ENCODE results near the gene CCDC30.

The CCDC30 gene

DNA sequence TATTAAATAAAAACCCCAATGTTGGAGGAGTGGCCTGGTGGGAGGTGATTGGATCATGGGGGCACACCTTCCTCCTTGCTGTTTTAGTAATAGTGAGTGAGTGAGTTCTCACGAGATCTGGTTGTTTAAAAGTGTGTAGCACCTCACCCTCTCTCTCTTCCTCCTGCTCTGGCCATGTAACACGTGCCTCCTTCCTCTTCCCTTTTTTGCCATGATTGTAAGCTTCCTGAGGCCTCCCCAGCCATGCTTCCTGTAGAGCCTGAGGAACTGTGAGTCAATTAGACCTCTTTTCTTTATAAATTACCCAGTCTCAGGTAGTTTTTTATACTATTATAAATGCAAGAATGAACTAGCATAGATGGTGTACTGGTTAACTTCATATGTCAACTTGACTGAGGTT, 68.0 kb downstream of the CCDC30 start:
- TF ChIP-seq CREB1 (IDR thresholded peaks at IDR 0.05; ENCODE audit: low read depth), result no peak
- TF ChIP-seq, protein P1, sequence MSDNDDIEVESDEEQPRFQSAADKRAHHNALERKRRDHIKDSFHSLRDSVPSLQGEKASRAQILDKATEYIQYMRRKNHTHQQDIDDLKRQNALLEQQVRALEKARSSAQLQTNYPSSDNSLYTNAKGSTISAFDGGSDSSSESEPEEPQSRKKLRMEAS (IDR thresholded peaks at IDR 0.05), result no peak
- TF ChIP-seq, protein P2, sequence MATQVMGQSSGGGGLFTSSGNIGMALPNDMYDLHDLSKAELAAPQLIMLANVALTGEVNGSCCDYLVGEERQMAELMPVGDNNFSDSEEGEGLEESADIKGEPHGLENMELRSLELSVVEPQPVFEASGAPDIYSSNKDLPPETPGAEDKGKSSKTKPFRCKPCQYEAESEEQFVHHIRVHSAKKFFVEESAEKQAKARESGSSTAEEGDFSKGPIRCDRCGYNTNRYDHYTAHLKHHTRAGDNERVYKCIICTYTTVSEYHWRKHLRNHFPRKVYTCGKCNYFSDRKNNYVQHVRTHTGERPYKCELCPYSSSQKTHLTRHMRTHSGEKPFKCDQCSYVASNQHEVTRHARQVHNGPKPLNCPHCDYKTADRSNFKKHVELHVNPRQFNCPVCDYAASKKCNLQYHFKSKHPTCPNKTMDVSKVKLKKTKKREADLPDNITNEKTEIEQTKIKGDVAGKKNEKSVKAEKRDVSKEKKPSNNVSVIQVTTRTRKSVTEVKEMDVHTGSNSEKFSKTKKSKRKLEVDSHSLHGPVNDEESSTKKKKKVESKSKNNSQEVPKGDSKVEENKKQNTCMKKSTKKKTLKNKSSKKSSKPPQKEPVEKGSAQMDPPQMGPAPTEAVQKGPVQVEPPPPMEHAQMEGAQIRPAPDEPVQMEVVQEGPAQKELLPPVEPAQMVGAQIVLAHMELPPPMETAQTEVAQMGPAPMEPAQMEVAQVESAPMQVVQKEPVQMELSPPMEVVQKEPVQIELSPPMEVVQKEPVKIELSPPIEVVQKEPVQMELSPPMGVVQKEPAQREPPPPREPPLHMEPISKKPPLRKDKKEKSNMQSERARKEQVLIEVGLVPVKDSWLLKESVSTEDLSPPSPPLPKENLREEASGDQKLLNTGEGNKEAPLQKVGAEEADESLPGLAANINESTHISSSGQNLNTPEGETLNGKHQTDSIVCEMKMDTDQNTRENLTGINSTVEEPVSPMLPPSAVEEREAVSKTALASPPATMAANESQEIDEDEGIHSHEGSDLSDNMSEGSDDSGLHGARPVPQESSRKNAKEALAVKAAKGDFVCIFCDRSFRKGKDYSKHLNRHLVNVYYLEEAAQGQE (IDR thresholded peaks at IDR 0.05; ENCODE audit: low read depth), result no peak
- no peak for TF ChIP-seq FOXM1 (IDR thresholded peaks at IDR 0.05; ENCODE audit: borderline replicate concordance, low read depth)
- TF ChIP-seq TCF12 (IDR thresholded peaks at IDR 0.05; ENCODE audit: low read depth), result no peak
- TF ChIP-seq ZBTB7A (IDR thresholded peaks at IDR 0.05; ENCODE audit: low read depth), result no peak

DNA sequence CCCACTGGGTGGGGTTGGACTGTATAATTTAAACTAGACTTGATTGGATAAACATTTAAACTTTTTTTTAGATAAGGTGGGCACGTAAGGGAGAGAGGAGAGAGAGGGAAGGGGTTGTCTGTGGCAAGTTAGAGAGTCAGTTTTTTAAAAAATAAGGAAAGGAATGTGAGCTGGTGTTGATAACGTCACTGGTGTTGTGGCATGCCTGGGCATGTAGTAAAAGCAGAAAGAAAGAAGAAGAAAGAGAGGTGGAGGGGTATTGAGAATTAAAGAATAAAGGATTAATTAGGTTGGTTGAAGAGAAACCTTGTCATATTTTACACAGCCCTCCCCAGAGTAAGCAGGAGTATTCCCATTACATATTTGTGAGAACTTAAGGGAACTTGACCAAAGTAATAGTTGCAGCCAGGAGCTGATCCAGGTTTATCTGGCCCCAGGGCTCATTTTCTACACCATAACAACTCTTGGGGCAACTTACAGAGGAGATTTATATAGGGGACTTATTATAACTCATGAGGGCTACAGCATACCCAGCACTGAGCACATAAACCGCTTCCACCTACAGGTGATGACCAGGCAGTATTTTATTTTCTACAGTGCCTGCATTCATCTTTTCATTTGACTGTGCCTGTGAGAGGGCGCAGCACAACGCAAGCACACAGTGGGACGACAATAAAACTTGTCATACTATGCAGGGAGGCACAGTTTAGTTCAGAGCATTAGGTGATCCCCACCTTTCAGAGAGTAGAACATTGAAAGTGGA, 70.2 kb downstream of the CCDC30 start:
- TF ChIP-seq RAD21 (IDR thresholded peaks at IDR 0.05; ENCODE audit: low read depth), result no peak
- no peak for TF ChIP-seq CREB1 (IDR thresholded peaks at IDR 0.05; ENCODE audit: low read depth)
- TF ChIP-seq, protein P1 (IDR thresholded peaks at IDR 0.05), result no peak
- TF ChIP-seq YY1 (IDR thresholded peaks at IDR 0.05; ENCODE audit: low read depth), result no peak
- TF ChIP-seq, protein P2 (IDR thresholded peaks at IDR 0.05; ENCODE audit: low read depth), result no peak
- TF ChIP-seq FOXM1 (IDR thresholded peaks at IDR 0.05; ENCODE audit: borderline replicate concordance, low read depth), result no peak
- TF ChIP-seq, protein P3, sequence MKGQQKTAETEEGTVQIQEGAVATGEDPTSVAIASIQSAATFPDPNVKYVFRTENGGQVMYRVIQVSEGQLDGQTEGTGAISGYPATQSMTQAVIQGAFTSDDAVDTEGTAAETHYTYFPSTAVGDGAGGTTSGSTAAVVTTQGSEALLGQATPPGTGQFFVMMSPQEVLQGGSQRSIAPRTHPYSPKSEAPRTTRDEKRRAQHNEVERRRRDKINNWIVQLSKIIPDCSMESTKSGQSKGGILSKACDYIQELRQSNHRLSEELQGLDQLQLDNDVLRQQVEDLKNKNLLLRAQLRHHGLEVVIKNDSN (IDR thresholded peaks at IDR 0.05), result no peak
- no peak for TF ChIP-seq ZBTB7A (IDR thresholded peaks at IDR 0.05; ENCODE audit: low read depth)

DNA sequence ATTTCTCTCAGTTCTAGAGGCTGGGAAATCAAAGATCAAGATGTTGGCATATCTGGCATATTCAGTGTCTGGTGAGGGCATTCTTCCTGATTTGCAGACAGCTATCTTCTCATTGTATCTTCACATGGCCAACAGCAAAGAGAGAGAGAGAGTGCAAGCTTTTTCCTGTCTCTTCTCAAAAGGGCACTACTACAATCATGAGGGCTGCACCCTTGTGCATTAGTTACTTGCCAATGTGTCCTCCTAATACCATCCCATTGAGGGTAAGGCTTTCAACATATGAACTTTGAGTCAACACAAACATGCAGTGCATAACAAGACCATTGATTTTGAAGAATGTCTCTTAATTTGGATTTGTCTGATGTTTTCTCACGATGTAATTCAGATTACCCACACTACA, 78.0 kb downstream of the CCDC30 start:
- no peak for TF ChIP-seq TAF1 (IDR thresholded peaks at IDR 0.05; ENCODE audit: low read depth)
- TF ChIP-seq TCF12 (IDR thresholded peaks at IDR 0.05; ENCODE audit: low read depth), result no peak
- TF ChIP-seq RAD21 (IDR thresholded peaks at IDR 0.05; ENCODE audit: low read depth), result no peak
- TF ChIP-seq, protein P3 (IDR thresholded peaks at IDR 0.05), result no peak
- TF ChIP-seq, protein P1 (IDR thresholded peaks at IDR 0.05), result no peak
- TF ChIP-seq FOXM1 (IDR thresholded peaks at IDR 0.05; ENCODE audit: borderline replicate concordance, low read depth), result no peak

DNA sequence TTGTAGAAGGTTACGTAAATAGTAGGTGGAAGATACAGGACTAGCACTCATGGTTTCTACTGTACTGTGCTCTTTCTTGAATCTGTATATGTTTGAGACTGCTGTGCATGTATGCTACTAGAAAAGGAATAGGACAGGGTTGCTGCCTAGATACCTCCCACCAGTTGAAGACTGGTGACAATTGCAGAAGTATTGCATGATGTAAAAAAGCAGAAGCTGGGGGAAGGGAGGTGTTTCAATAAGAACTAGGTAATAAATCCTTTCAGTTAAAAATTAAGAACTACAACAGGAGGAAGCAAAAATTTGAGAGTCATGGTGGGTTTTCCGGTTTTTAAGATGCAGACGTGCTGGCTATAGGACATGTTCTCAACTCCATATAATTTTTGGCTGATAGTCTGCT, 88.1 kb downstream of the CCDC30 start:
- TF ChIP-seq TCF12 (IDR thresholded peaks at IDR 0.05; ENCODE audit: low read depth) (no peak), ZBTB7A (IDR thresholded peaks at IDR 0.05; ENCODE audit: low read depth) (no peak), EGR1 (IDR thresholded peaks at IDR 0.05) (no peak), TAF1 (IDR thresholded peaks at IDR 0.05; ENCODE audit: low read depth) (no peak), EP300 (IDR thresholded peaks at IDR 0.05; ENCODE audit: borderline replicate concordance) (no peak), NFIC (IDR thresholded peaks at IDR 0.05) (no peak), FOXM1 (IDR thresholded peaks at IDR 0.05; ENCODE audit: borderline replicate concordance, low read depth) (no peak), RAD21 (IDR thresholded peaks at IDR 0.05; ENCODE audit: low read depth) (no peak), TEAD4 (IDR thresholded peaks at IDR 0.05) (no peak), CREB1 (IDR thresholded peaks at IDR 0.05; ENCODE audit: low read depth) (no peak), YY1 (IDR thresholded peaks at IDR 0.05; ENCODE audit: low read depth) (no peak)
- TF ChIP-seq, protein P3 (IDR thresholded peaks at IDR 0.05), result no peak
- TF ChIP-seq, protein P2 (IDR thresholded peaks at IDR 0.05; ENCODE audit: low read depth), result no peak
- TF ChIP-seq, protein P1 (IDR thresholded peaks at IDR 0.05), result no peak

Data from Ishikawa (cell line).